HepG2 (cell line): ENCODE data around the gene SFRP4. TPM values are rescaled to one million over a fixed set of nuclear protein-coding genes. Genes with fewer than 3 reads are reported as not detected.

Source experiments
- ATAC-seq: fragments of 200-7000 bp; cut with Tn5 transposase; 3 replicates; pipeline ENCODE4 v1.9.1; 2020; ENCODE audit warnings: mild to moderate bottlenecking, moderate library complexity
- BruUV-seq: library from RNA; stranded (reverse); fragments of 400-500 nt; replicated peaks from 2 replicates; lab custom pipeline; 2021; lab: Mats Ljungman, UMichigan
- CTCF ChIA-PET: fragments of 300-600 bp; formaldehyde crosslinking; extraction: SDS; loops from one replicate; lab custom pipeline; 2021; ENCODE audit warnings: low total read pairs, inconsistent platforms, low intra/inter-chr PET ratio; lab: Yijun Ruan, JAX
- POLR2A ChIA-PET: fragments of 350-600 bp; sonication (Branson Sonifier 250); formaldehyde crosslinking; loops from one replicate; lab custom pipeline; 2020; ENCODE audit warnings: antibody characterized with exemption, inconsistent platforms; lab: Yijun Ruan, JAX
- DNase-seq: peaks from one replicate; pipeline ENCODE4 v3.0.0-alpha.2; 2015; ENCODE audit warnings: low spot score
- FAIRE-seq: peaks from 3 replicates; lab custom pipeline; 2011; peaks lifted over from hg19 to GRCh38; lab: Jason Lieb, UNC
- H2AFZ ChIP-seq: one replicate; pipeline ENCODE4 v1.6.1; 2011; ENCODE audit warnings: low read length, inconsistent platforms
- H3K27ac ChIP-seq: fragments of 300-600 bp; 3 replicates; pipeline ENCODE4 v1.8.0; 2011; ENCODE audit warnings: mixed run types, mild to moderate bottlenecking, mixed read lengths, low read length, inconsistent platforms; ENCODE audit not compliant: insufficient read depth; ENCODE audit errors: extremely low read length
- H3K27me3 ChIP-seq, 2 experiments: fragments of 200-600 bp in 1 of 2; 2 replicates in 1 of 2; 3 replicates in 1 of 2; pipeline versions ENCODE4 v1.6.0 to v1.8.0; 2011; ENCODE audit warnings: low read length in 2 of 2, mild to moderate bottlenecking in 2 of 2, moderate library complexity in 2 of 2, inconsistent platforms in 1 of 2; ENCODE audit not compliant: insufficient read depth in 2 of 2, control insufficient read depth in 1 of 2
- H3K36me3 ChIP-seq, 2 experiments: fragments of 200-600 bp in 1 of 2; replicated peaks in 1 of 2; 2 replicates in 1 of 2; 3 replicates in 1 of 2; pipeline versions ENCODE4 v1.5.1 to v1.8.0; 2011; ENCODE audit warnings: low read length in 2 of 2, inconsistent platforms in 1 of 2; ENCODE audit not compliant: insufficient read depth in 2 of 2, control insufficient read depth in 1 of 2
- H3K4me1 ChIP-seq: 2 replicates; pipeline ENCODE4 v1.5.1; 2012; ENCODE audit warnings: low read length, inconsistent platforms; ENCODE audit not compliant: insufficient read depth
- H3K4me2 ChIP-seq: 2 replicates; pipeline ENCODE4 v1.6.0; 2011; ENCODE audit warnings: low read depth, low read length, inconsistent platforms
- H3K4me3 ChIP-seq, 3 experiments: fragments of 200-600 bp in 1 of 3; sonication (generic), shearing (Covaris generic) in 1 of 3; replicated peaks in 1 of 3; 2 replicates each; pipeline ENCODE4 v1.5.1; 2011 to 2016; ENCODE audit warnings: low read length in 3 of 3, inconsistent platforms in 2 of 3, low read depth in 2 of 3, mild to moderate bottlenecking in 2 of 3, control low read depth in 1 of 3, mixed read lengths in 1 of 3; ENCODE audit not compliant: insufficient read depth in 1 of 3
- H3K79me2 ChIP-seq: one replicate; pipeline ENCODE4 v1.6.1; 2011; ENCODE audit warnings: low read length, inconsistent platforms; ENCODE audit not compliant: insufficient read depth
- H3K9ac ChIP-seq: 2 replicates; pipeline ENCODE4 v1.6.0; 2011; ENCODE audit warnings: mild to moderate bottlenecking, low read depth, low read length, inconsistent platforms; ENCODE audit not compliant: insufficient read depth
- H3K9me3 ChIP-seq: 2 replicates; pipeline ENCODE4 v1.5.1; 2012; ENCODE audit warnings: mild to moderate bottlenecking, low read length
- H4K20me1 ChIP-seq: 2 replicates; pipeline ENCODE4 v1.6.0; 2011; ENCODE audit warnings: inconsistent platforms, mild to moderate bottlenecking, low read length, moderate library complexity; ENCODE audit not compliant: insufficient read depth
- MIXL1 ChIP-seq: IDR thresholded peaks from 2 replicates; pipeline ENCODE4 v1.6.1; 2016
- POLR2AphosphoS5 ChIP-seq: IDR thresholded peaks from 2 replicates; pipeline ENCODE4 v1.6.1; 2012; ENCODE audit warnings: low read depth, low read length
- SUZ12 ChIP-seq: fragments of 150-350 bp; IDR thresholded peaks from 2 replicates; pipeline ENCODE4 v1.6.1; 2014; ENCODE audit warnings: low read depth, low read length
- TBL1XR1 ChIP-seq: fragments of 150-350 bp; IDR thresholded peaks from 2 replicates; pipeline ENCODE4 v1.6.1; 2014; ENCODE audit warnings: borderline replicate concordance, low read length; ENCODE audit not compliant: partially characterized antibody
- UBTF ChIP-seq: sonication (generic); formaldehyde crosslinking; IDR thresholded peaks from 2 replicates; pipeline ENCODE4 v1.4.0; 2020; ENCODE audit warnings: mild to moderate bottlenecking, missing genetic modification reagents
- ZBTB14 ChIP-seq: sonication (generic); formaldehyde crosslinking; IDR thresholded peaks from 2 replicates; pipeline ENCODE4 v1.4.0; 2020; ENCODE audit warnings: missing genetic modification reagents
- ZBTB7B ChIP-seq: sonication (generic); formaldehyde crosslinking; IDR thresholded peaks from 2 replicates; pipeline ENCODE4 v1.4.0; 2020; ENCODE audit warnings: missing genetic modification reagents
- ZGPAT ChIP-seq: IDR thresholded peaks from 2 replicates; pipeline ENCODE4 v1.6.1; 2016; ENCODE audit warnings: mild to moderate bottlenecking
- ZNF510 ChIP-seq: sonication (generic); formaldehyde crosslinking; IDR thresholded peaks from 2 replicates; pipeline ENCODE4 v1.4.0; 2020; ENCODE audit warnings: low read depth, mild to moderate bottlenecking, missing genetic modification reagents
- ZNF652 ChIP-seq: IDR thresholded peaks from 2 replicates; pipeline ENCODE4 v1.6.1; 2016; ENCODE audit warnings: low read depth, borderline replicate concordance
- WGBS: methylation state at CpG from one replicate; pipeline ENCODE4 v1.1.6; 2017; ENCODE audit warnings: low lambda C conversion rate; 5-methylcytosine and 5-hydroxymethylcytosine counted together
- in situ Hi-C: cut with HindIII; loops from 2 replicates; pipeline ENCODE4 v1.10.0; 2017; ENCODE audit warnings: low pct_unique_long_range_greater_than_20kb; ENCODE audit not compliant: extremely low pct_ligation_motif_present
- intact Hi-C: fragments of 100-400 bp; cut with micrococcal nuclease; formaldehyde crosslinking; loops from one replicate; pipeline ENCODE4 v1.10.0; 2022; ENCODE audit not compliant: unreplicated experiment
- polyA plus RNA-seq, 8 experiments: library from polyadenylated mRNA; depleted of rRNA in 3 of 8; stranded (reverse) in 7 of 8; unstranded in 1 of 8; fragments of >200 nt; fragmentation: Illumina TruSeq in 4 of 8; extraction: Trizol in 4 of 8; gene quantifications; 2 replicates each; pipeline versions ENCODE4 v1.2.1 to v1.2.3, GENCODE V29; 2011 to 2016; ENCODE audit warnings: low read depth in 4 of 8, missing spikeins in 1 of 8, mixed read lengths in 1 of 8; ENCODE audit not compliant: insufficient read depth in 1 of 8
- total RNA-seq, 5 experiments: library from RNA; depleted of rRNA; stranded (reverse); fragments of >200 nt; fragmentation: Illumina TruSeq; extraction: Trizol; gene quantifications; 2 replicates each; pipeline ENCODE4 v1.2.3, GENCODE V29; 2016; ENCODE audit warnings: low read depth in 1 of 5
- TF ChIP-seq, protein P1 (sequence below): sonication (generic); formaldehyde crosslinking; IDR thresholded peaks from 2 replicates; pipeline ENCODE4 v1.9.0; 2022; ENCODE audit warnings: low read depth, missing genetic modification reagents

Gene SFRP4
- total and polyA plus RNA-seq, 2 of the 13 experiments (the other 11 are each of a cell fraction or from before 2014, with no cell fraction given): 0.96 to 1.8 TPM

GRCh38 chr7:37915438-37915837, 1.2 kb downstream of the SFRP4 start:
- in situ Hi-C loops: loop anchor here (25.0 kb wide), 1 partner anchor 422 kb away; no protein-coding TSS in a partner anchor
- peaks cover 41% of the 10 kb centered on the region for H3K4me1 ChIP-seq
- TF ChIP-seq ZNF652 (CRISPR knock-in tag): peak; percentile 76
- no peak for TF ChIP-seq ZBTB7B
- ChIA-PET POLR2A (interaction anchor here (2.8 kb wide), 1 partner anchor 28 kb away, joined by 45 read pairs; no protein-coding TSS in a partner anchor), CTCF (no interaction called here)
- no peak for ATAC-seq
- no TSS peak for BruUV-seq
- intact Hi-C loops: loop anchor here (5.0 kb wide), 1 partner anchor 262 kb away; the partner anchor contains the start of gene STARD3NL
- no peak for FAIRE-seq
- H3K79me2 ChIP-seq: no peaks in the 10 kb centered on the region
- H2AFZ ChIP-seq: no peak overlapping the region
- H3K36me3 ChIP-seq: no peaks in the 10 kb centered on the region
- no peak overlapping the region for H3K27ac ChIP-seq
- H3K4me3 ChIP-seq: no peak overlapping the region
- no peaks in the 10 kb centered on the region for H3K9me3 ChIP-seq
- no peak for DNase-seq
- peak overlapping the region; percentile 87; the same call in 1 of the 2 replicates for H3K4me2 ChIP-seq
- H3K9ac ChIP-seq: no peak overlapping the region
- 68% methylated on average over 5 of the region's 5 CpGs for WGBS
- H4K20me1 ChIP-seq: no peaks in the 10 kb centered on the region
- no peaks in the 10 kb centered on the region for H3K27me3 ChIP-seq

DNA sequence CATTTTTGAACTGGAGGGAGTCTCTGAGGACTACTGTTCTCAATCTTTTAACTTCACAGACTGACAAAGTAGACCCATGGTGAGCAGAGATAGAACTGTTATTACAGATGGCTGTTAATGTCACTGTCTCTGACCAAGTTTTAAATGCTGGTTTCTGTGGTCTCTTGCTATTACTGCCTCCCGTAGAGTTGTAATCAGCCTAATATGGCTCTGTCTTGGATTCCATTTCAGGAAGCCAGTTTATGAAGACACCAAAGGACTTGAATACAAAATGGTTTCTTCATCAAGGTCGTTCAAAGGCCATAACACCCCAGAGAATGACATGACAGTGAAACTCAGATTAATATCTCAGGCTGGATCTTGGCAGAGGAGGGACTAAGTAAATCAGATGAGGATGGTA, 3.9 kb downstream of the SFRP4 start:
- H3K9me3 ChIP-seq: no peaks in the 10 kb centered on the region
- POLR2A ChIA-PET: no interaction called here
- peaks cover 0 to 2% of the 10 kb centered on the region in 2 experiments; a peak in 1 of 5 replicates for H3K36me3 ChIP-seq
- H3K27me3 ChIP-seq: no peaks in the 10 kb centered on the region
- DNase-seq (no peak), FAIRE-seq (no peak), ATAC-seq (no peak)
- intact Hi-C loops (no loop called here), in situ Hi-C loops (loop anchor here (25.0 kb wide), 1 partner anchor 425 kb away; no protein-coding TSS in a partner anchor)
- no peak overlapping the region for H3K27ac ChIP-seq
- no peaks in the 10 kb centered on the region for H3K79me2 ChIP-seq
- no peak overlapping the region for H3K4me3 ChIP-seq
- peaks cover 21% of the 10 kb centered on the region for H3K4me1 ChIP-seq
- H4K20me1 ChIP-seq: no peaks in the 10 kb centered on the region
- no peak overlapping the region for H2AFZ ChIP-seq
- CTCF ChIA-PET: no interaction called here
- no peak overlapping the region for H3K9ac ChIP-seq
- TF ChIP-seq ZBTB14 (CRISPR knock-in tag) (no peak), UBTF (CRISPR knock-in tag) (no peak), MIXL1 (CRISPR knock-in tag) (no peak), ZNF510 (CRISPR knock-in tag) (no peak), POLR2AphosphoS5 (no peak), TBL1XR1 (no peak), SUZ12 (no peak), ZGPAT (CRISPR knock-in tag) (no peak)
- TF ChIP-seq, protein P1, sequence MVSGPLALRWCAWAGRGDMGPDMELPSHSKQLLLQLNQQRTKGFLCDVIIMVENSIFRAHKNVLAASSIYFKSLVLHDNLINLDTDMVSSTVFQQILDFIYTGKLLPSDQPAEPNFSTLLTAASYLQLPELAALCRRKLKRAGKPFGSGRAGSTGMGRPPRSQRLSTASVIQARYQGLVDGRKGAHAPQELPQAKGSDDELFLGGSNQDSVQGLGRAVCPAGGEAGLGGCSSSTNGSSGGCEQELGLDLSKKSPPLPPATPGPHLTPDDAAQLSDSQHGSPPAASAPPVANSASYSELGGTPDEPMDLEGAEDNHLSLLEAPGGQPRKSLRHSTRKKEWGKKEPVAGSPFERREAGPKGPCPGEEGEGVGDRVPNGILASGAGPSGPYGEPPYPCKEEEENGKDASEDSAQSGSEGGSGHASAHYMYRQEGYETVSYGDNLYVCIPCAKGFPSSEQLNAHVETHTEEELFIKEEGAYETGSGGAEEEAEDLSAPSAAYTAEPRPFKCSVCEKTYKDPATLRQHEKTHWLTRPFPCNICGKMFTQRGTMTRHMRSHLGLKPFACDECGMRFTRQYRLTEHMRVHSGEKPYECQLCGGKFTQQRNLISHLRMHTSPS (CRISPR knock-in tag): no peak
- no peak overlapping the region for H3K4me2 ChIP-seq
- no TSS peak for BruUV-seq
- WGBS: 69% methylated on average over 2 of the region's 2 CpGs
